ENCODE data around the gene ZNF556. TPM values are rescaled to one million over a fixed set of nuclear protein-coding genes. Genes with fewer than 3 reads are reported as not detected.

ZNF556 gene
- total RNA-seq = not detected in 2 replicates

DNA sequence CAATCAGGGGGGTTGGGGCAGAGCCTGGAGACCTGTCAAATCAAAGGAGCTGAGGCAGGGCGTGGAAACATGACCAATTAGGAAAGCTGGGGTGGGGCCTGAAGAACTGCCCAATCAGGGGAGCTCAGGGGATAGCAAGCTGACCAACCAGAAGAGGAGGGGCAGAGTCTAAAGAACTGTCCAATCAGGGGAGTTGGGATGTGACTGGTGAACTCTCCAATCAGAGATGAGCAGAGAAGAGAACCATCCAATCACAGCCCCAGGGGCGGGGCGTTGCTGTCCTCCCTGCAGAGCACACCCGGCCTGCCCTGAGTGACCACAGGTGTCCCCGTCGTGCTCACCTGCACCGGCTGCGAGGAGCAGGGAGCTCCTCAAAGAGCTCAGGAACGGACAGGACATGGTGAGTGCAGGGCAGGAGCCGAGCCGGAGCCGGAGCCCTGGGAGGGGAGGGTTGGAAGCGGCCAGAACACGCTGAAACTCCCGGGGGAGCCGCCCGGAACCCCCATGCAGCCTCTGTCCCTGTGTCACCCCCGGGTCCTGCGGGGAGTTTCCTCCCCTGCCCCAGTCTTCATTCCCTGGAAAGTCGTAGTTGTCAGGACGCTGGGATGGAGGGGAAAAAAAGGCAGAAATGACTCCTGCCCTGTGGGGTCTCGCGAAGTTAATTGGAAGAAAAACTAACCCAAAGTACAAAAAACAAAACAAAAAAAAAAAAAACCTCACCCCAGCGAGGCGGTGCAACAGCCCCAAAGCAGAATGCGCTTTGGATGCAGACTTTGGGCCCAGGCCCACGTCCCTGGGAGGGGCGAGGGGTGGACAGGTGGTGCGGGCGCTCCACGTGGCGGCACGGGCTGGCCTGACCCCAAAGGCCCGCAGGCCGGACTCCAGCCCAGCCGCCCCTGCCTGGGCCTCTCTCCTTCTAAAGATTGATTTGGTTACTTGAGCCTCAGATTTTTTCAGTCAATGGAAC, at the start of gene ZNF556:
Gene ZNF556 (plus strand): TSS at position 311 of the 967 bp plus-strand sequence. CDS start 87 bp downstream, at position 398.
- no peaks in the 10 kb centered on the region for H3K4me1 ChIP-seq (ENCODE audit: insufficient read depth, low read length)
- no peaks in the 10 kb centered on the region for H4K20me1 ChIP-seq (ENCODE audit: insufficient read depth, low read length)
- H3K9me3 ChIP-seq (ENCODE audit: low read depth, low read length) = no peaks in the 10 kb centered on the region
- H3K4me2 ChIP-seq (ENCODE audit: insufficient read depth, low read length) = no peak within 1 kb of the TSS
- DNase-seq (ENCODE audit: insufficient read length, low spot score, missing footprints) = peak; percentile 70
- no peaks in the 10 kb centered on the region for H3K36me3 ChIP-seq (ENCODE audit: insufficient read depth, low read length)
- H3K4me3 ChIP-seq (ENCODE audit: insufficient read depth, low read length) = no peak within 1 kb of the TSS
- H3K27me3 ChIP-seq (ENCODE audit: insufficient read depth, low read length) = no peaks in the 10 kb centered on the region
- TF ChIP-seq, protein P1, sequence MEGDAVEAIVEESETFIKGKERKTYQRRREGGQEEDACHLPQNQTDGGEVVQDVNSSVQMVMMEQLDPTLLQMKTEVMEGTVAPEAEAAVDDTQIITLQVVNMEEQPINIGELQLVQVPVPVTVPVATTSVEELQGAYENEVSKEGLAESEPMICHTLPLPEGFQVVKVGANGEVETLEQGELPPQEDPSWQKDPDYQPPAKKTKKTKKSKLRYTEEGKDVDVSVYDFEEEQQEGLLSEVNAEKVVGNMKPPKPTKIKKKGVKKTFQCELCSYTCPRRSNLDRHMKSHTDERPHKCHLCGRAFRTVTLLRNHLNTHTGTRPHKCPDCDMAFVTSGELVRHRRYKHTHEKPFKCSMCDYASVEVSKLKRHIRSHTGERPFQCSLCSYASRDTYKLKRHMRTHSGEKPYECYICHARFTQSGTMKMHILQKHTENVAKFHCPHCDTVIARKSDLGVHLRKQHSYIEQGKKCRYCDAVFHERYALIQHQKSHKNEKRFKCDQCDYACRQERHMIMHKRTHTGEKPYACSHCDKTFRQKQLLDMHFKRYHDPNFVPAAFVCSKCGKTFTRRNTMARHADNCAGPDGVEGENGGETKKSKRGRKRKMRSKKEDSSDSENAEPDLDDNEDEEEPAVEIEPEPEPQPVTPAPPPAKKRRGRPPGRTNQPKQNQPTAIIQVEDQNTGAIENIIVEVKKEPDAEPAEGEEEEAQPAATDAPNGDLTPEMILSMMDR (IDR thresholded peaks at IDR 0.05; ENCODE audit: extremely low read depth, low read depth, low read length) = no peak
- no peak within 1 kb of the TSS for H2AFZ ChIP-seq (ENCODE audit: low read length)
- H3K79me2 ChIP-seq (ENCODE audit: insufficient read depth, low read length) = no peaks in the 10 kb centered on the region
- H3K27ac ChIP-seq (ENCODE audit: low read depth, low read length) = no peak within 1 kb of the TSS

DNA sequence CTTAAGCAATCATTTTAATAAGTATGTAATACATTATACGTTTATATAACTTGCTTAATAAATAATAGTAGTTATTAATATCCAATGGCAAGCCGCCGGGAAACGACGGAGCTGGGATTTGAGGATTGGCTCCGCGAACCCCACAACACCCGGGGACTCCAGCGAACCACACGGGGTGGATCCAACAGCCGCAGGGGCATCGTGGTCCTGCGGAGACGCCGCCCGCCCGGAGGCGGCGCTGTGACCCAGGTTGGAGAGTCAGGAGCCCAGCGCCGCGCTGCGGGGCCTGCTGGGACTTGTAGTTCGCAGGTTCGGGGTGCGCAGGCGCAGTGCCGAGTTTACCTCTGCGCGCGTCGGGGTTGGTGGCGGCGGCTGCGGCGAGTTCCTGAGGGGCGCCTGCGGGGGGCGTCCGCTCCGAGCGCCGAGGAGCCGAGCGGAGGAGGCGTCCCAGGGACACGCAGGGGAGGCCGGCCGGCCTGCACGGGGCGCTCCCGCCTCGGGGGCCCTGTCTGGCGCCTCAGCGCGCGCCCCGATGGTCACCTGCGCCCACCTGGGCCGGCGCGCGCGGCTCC, 47.5 kb upstream of the ZNF556 start, which contains the start of gene ZNF554:
Gene ZNF554 (plus strand): TSS at position 329 of the 572 bp plus-strand sequence. CDS start 204 bp downstream, at position 533.
- no peaks in the 10 kb centered on the region for H3K4me1 ChIP-seq (ENCODE audit: insufficient read depth, low read length)
- H3K4me3 ChIP-seq (ENCODE audit: insufficient read depth, low read length) = peak within 1 kb of the TSS; percentile 84
- TF ChIP-seq, protein P1 (IDR thresholded peaks at IDR 0.05; ENCODE audit: extremely low read depth, low read depth, low read length) = peak; percentile 86

DNA sequence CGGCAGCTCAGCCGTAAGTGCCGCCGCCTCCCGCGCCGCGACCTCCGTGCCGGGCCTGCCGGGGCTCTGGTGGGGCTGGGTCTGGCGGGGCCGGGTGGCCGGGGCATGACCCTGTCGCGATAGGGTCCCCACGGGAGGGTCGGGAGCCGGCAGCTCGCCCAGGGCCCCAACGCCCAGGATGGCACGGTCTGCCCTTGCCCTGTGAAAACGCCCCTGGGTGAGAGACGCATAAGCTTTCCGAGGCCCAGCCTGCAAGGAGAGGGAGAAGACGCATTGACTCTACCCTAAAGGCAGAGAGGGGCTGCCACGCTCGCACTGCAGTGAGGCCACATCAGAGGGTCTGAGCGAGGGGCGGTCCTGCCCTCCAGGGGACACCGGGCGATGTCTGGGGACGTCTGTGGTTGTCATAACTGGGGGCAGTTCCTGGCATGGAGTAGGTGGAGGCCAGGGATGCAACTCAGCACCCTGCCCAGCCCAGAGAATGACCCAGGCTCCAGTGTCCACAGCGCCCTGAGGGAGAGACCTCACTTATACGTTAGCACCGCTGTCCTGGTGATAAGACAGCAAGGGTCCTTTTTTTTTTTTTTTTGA, 46.9 kb upstream of the ZNF556 start:
- H3K4me2 ChIP-seq (ENCODE audit: insufficient read depth, low read length) = peak overlapping the region; percentile 75
- no peaks in the 10 kb centered on the region for H3K79me2 ChIP-seq (ENCODE audit: insufficient read depth, low read length)
- no peaks in the 10 kb centered on the region for H4K20me1 ChIP-seq (ENCODE audit: insufficient read depth, low read length)
- peak overlapping the region; percentile 57 for H2AFZ ChIP-seq (ENCODE audit: low read length)
- peak; percentile 94 for DNase-seq (ENCODE audit: insufficient read length, low spot score, missing footprints)
- no peaks in the 10 kb centered on the region for H3K4me1 ChIP-seq (ENCODE audit: insufficient read depth, low read length)
- no peak overlapping the region for H3K27ac ChIP-seq (ENCODE audit: low read depth, low read length)
- H3K9me3 ChIP-seq (ENCODE audit: low read depth, low read length) = no peaks in the 10 kb centered on the region
- TF ChIP-seq, protein P1 (IDR thresholded peaks at IDR 0.05; ENCODE audit: extremely low read depth, low read depth, low read length) = no peak
- H3K36me3 ChIP-seq (ENCODE audit: insufficient read depth, low read length) = no peaks in the 10 kb centered on the region
- H3K4me3 ChIP-seq (ENCODE audit: insufficient read depth, low read length) = peak overlapping the region; percentile 84
- H3K27me3 ChIP-seq (ENCODE audit: insufficient read depth, low read length) = no peaks in the 10 kb centered on the region

More for the DNA sequence above, 47.5 kb upstream of the ZNF556 start, which contains the start of gene ZNF554:
- no peaks in the 10 kb centered on the region for H3K9me3 ChIP-seq (ENCODE audit: low read depth, low read length)
- peak; percentile 100 for DNase-seq (ENCODE audit: insufficient read length, low spot score, missing footprints)
- peak within 1 kb of the TSS; percentile 87 for H2AFZ ChIP-seq (ENCODE audit: low read length)
- no peaks in the 10 kb centered on the region for H3K79me2 ChIP-seq (ENCODE audit: insufficient read depth, low read length)
- H3K27ac ChIP-seq (ENCODE audit: low read depth, low read length) = no peak within 1 kb of the TSS
- H3K4me2 ChIP-seq (ENCODE audit: insufficient read depth, low read length) = peak within 1 kb of the TSS; percentile 75
- no peaks in the 10 kb centered on the region for H3K36me3 ChIP-seq (ENCODE audit: insufficient read depth, low read length)
- no peaks in the 10 kb centered on the region for H4K20me1 ChIP-seq (ENCODE audit: insufficient read depth, low read length)
- H3K27me3 ChIP-seq (ENCODE audit: insufficient read depth, low read length) = no peaks in the 10 kb centered on the region

Measured in osteoblast (primary cell).